Measurements from ENCODE around the gene TRMT61B.

DNA sequence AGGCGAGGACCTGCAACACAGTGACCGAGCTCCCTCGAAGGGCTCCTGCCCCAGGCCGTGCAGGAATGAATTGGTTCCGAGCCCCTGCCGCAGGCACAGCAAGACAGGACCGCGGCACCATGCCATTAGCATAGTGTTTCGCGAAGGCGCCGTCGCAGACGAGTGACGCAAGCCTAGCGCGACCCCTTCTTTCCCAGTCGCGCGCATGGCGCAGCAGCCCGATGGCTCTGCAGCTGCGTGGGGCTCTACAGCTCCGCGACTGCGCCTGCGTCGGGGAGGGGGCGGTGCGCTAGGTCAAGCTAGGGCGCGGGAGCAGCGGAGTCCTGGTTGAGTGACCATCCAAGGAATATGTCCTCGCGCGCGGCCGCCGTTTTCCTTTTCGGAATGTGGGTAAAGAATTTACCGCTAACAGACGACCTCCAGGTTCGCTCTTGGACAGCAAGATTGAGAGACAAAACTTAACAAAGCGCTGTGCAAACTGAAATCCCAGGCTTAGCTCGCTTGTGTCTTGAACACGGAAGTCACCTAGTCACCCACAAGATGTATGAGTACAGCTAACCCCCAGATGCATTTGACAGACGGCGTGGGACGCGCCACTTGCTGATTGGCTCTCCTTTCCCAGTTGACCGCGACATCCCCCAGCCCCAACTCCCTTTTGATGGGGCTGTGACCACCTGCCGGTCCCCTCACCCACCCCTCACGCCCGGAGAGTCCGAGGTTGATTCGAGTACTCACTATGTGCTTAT is at the start of gene TRMT61B:
- TF ChIP-seq EZH2 (IDR thresholded peaks at IDR 0.05; ENCODE audit: low read depth, unreplicated experiment): no peak
- TF ChIP-seq, protein P1, sequence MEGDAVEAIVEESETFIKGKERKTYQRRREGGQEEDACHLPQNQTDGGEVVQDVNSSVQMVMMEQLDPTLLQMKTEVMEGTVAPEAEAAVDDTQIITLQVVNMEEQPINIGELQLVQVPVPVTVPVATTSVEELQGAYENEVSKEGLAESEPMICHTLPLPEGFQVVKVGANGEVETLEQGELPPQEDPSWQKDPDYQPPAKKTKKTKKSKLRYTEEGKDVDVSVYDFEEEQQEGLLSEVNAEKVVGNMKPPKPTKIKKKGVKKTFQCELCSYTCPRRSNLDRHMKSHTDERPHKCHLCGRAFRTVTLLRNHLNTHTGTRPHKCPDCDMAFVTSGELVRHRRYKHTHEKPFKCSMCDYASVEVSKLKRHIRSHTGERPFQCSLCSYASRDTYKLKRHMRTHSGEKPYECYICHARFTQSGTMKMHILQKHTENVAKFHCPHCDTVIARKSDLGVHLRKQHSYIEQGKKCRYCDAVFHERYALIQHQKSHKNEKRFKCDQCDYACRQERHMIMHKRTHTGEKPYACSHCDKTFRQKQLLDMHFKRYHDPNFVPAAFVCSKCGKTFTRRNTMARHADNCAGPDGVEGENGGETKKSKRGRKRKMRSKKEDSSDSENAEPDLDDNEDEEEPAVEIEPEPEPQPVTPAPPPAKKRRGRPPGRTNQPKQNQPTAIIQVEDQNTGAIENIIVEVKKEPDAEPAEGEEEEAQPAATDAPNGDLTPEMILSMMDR (conservative IDR thresholded peaks at IDR 0.05; ENCODE audit: low read depth in 2 of 2): no peak
- no peak for TF ChIP-seq EZH2phosphoT487 (IDR thresholded peaks at IDR 0.05; ENCODE audit: unreplicated experiment)
- peak; percentile 93 for TF ChIP-seq POLR2AphosphoS5 (IDR thresholded peaks at IDR 0.05; ENCODE audit: low read depth)
- TF ChIP-seq, protein P2, sequence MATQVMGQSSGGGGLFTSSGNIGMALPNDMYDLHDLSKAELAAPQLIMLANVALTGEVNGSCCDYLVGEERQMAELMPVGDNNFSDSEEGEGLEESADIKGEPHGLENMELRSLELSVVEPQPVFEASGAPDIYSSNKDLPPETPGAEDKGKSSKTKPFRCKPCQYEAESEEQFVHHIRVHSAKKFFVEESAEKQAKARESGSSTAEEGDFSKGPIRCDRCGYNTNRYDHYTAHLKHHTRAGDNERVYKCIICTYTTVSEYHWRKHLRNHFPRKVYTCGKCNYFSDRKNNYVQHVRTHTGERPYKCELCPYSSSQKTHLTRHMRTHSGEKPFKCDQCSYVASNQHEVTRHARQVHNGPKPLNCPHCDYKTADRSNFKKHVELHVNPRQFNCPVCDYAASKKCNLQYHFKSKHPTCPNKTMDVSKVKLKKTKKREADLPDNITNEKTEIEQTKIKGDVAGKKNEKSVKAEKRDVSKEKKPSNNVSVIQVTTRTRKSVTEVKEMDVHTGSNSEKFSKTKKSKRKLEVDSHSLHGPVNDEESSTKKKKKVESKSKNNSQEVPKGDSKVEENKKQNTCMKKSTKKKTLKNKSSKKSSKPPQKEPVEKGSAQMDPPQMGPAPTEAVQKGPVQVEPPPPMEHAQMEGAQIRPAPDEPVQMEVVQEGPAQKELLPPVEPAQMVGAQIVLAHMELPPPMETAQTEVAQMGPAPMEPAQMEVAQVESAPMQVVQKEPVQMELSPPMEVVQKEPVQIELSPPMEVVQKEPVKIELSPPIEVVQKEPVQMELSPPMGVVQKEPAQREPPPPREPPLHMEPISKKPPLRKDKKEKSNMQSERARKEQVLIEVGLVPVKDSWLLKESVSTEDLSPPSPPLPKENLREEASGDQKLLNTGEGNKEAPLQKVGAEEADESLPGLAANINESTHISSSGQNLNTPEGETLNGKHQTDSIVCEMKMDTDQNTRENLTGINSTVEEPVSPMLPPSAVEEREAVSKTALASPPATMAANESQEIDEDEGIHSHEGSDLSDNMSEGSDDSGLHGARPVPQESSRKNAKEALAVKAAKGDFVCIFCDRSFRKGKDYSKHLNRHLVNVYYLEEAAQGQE (IDR thresholded peaks at IDR 0.05; ENCODE audit: unreplicated experiment): no peak
- no peak for TF ChIP-seq NANOG (IDR thresholded peaks at IDR 0.05; ENCODE audit: borderline replicate concordance)
- TF ChIP-seq JUNB (IDR thresholded peaks at IDR 0.05; ENCODE audit: unreplicated experiment): no peak
- TF ChIP-seq ZNF114 (CRISPR knock-in tag; IDR thresholded peaks at IDR 0.05): no peak
- TF ChIP-seq, protein P3, sequence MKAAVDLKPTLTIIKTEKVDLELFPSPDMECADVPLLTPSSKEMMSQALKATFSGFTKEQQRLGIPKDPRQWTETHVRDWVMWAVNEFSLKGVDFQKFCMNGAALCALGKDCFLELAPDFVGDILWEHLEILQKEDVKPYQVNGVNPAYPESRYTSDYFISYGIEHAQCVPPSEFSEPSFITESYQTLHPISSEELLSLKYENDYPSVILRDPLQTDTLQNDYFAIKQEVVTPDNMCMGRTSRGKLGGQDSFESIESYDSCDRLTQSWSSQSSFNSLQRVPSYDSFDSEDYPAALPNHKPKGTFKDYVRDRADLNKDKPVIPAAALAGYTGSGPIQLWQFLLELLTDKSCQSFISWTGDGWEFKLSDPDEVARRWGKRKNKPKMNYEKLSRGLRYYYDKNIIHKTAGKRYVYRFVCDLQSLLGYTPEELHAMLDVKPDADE (IDR thresholded peaks at IDR 0.05): peak; percentile 69
- TF ChIP-seq ZNF331 (CRISPR knock-in tag; IDR thresholded peaks at IDR 0.05; ENCODE audit: low read depth): no peak
